ENCODE results near the gene PHACTR1.
"Not testable (repeated sequence)": the region's sequence is repeated elsewhere in the genome, so short reads cannot be mapped to it uniquely, and the experiment has no call there.

Gene PHACTR1

DNA sequence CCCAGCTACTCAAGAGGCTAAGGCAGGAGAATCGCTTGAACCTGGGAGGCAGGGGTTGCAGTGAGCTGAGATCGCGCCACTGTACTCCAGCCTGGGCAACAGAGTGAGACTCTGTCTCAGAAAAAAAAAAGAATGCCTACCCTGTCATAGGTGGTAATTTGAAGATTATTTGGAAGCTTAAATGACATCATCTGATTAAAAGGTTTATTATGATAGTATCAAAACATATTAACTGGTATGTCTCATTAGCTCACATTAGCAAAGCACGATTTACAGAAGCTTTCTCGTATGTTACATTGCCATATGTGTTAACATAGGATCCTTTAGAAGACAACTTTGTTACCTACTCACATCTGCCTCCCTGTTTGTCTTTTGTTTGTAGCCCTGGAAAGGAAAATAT, 443.3 kb downstream of the PHACTR1 start:
- not testable (repeated sequence) for DNase-seq (ENCODE audit: low spot score)

DNA sequence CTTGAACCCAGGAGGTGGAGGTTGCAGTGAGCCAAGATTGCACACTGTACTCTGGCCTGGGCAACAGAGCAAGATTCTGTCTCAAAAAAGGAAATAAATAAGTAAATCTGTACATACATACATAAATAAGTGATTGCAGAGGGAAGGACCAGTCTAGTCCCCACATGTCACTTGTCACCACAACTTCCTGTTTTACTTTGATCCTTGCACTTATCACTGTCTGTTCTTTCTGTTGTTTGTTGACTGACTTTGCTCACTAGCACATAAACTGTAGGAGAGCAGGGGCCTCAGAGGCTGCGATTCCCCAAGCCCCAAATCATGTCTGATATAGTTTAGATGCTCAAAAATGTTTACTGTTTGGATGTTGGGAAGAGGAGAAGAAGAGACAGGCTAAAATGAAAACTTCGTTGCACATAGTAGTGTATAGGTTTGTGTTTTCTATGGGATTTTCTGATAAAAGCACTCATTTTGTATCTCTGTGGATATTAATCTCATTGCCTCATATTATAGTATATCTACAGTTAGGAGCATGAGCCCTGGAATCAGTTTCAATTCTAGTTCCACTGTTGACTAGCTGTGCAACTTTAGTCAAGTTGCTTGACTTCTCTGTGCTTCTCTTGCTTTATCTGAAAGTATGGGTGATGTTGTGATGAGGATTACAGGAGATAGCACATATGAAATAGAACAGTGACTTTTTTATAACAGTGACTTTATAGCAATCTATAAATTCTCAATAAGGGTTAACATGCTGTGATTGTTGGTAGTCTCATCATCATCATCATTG, 446.8 kb downstream of the PHACTR1 start:
- DNase-seq (ENCODE audit: low spot score): no peak

DNA sequence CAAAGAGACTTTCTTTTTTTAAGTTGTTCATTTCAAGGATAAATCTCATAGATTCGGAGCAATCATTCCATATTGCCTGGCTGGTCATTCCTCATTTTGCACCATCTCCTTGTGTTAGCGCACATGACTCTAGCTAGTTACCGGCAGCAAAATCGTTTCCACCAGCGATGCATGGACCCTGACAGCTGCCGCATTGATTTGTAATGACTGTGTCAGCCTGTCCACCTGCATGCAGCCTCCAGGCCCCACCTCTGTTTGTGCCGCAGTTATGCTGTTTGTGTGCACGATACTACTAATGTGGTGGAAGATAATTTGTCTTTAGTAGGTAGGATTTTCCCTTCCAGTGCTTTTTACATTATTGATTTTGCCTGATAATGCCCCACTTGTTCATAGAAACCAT, 447.7 kb downstream of the PHACTR1 start:
- DNase-seq (ENCODE audit: low spot score): no peak

DNA sequence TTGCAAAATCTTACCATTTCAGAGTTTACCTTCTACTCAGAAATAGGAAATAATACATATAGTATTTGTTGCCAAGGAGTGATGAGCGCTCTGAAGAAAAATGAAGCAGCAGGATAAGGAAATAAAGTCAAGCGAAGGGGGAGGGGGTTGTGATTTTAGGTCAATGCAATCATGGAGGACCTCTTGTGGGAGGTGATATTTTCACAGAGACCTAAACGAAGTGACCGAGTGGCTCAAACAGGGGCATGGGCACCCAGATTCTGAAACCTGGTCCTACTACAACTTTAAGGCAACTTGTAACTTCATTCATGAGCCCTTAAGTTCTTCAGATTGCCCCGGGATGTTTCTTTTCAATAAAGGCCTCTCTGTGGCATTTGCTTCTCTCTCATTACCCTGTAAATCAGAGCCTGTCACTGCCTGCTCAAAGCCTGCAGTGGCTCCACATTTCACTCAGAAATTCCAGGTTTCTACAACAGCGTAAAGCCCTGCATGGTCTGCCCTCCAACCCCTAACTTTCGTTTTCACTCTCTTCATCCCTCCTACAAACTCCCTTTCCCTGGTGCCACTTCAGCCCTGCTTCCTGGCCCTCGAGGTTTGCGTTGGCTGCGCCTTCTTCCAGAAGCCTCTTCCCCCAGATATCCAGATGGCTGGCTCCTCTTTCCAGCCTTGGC, 449.1 kb downstream of the PHACTR1 start:
- DNase-seq (ENCODE audit: low spot score): no peak

DNA sequence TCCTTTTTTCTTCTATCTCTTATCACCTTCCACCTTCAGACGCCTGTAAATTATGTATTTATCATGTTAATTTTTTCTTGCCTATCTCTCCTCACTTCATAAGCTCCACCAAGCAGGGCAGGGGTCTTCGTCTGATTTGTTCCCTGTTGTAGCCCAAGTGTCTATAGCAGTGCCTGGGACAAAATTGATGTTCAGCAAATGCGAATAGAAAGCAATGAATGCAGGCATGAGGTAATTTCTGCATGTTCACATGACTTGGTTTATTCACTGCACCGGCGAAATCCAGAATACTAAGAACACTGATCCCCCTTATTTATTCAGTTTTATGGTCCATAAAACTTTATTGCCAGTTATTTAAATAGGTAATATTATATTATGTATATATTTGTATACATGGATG, 449.7 kb downstream of the PHACTR1 start:
- no peak for DNase-seq (ENCODE audit: low spot score)

- DNase-seq (ENCODE audit: low spot score): no peak
Measured at GRCh38 chr6:13166916-13167315, 450.3 kb downstream of the PHACTR1 start.

- no peak for DNase-seq (ENCODE audit: low spot score)
Measured at GRCh38 chr6:13172291-13172690, 455.7 kb downstream of the PHACTR1 start.

- DNase-seq (ENCODE audit: low spot score): no peak
Measured at GRCh38 chr6:13175087-13175486, 458.5 kb downstream of the PHACTR1 start.

GRCh38 chr6:13175759-13176158, 459.2 kb downstream of the PHACTR1 start:
- no peak for DNase-seq (ENCODE audit: low spot score)

DNA sequence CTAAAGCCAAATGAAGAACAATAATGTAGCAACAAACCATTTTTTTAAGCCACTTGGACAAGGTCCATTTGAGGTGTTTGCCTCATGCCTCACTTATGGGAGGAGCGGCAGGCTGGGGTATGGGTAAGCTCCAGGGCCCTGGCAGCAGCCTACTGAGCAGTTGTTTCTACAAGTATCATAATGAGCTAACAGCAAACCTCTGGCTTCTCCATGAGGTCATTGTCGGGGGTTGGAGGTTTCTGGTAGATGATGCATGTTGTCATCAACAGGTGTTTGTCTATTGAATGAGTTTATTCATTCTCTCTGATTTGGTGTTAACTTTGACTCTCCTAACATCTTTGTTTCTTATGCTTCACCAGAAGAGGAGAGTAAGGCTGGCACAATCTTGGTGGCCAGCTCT, 461.1 kb downstream of the PHACTR1 start:
- no peak for DNase-seq (ENCODE audit: low spot score)

DNA sequence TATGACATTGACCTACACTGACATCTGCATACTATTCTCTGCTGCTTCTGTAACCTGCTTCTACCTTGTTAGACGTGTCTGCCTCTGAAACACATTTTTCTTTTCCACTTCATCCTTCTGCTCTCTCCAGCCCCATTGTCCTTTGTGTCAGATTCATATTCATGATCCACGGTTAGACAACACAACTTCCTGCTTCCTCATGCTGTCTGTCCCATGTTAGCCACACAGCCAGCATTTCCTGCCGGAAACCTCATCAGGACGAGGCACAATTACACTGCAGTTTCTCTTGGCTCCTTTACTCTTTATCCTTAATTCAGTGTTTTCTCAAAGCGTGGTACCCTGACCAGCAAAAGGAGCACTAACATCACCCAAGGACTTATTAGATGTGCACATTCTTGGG, 461.5 kb downstream of the PHACTR1 start:
- DNase-seq (ENCODE audit: low spot score): no peak

DNA sequence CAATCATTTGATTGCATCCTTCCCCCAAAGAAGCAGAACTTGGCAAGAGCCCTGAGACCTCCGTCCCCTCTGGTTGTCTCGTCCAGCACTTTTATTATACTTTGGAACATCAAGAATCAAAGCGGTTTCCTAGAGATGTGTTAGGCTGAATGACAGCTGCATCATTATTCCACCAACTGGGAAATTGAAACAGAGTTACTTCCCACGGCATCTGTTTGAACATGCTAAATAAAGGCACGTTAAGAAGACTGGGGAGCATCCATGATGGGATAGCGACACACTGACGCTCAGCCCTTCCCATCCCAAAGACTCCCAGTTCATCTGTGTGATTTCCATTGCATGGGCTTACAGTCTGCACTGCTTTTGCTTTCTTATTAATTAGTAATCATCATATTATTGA, 464.0 kb downstream of the PHACTR1 start:
- no peak for DNase-seq (ENCODE audit: low spot score)

DNA sequence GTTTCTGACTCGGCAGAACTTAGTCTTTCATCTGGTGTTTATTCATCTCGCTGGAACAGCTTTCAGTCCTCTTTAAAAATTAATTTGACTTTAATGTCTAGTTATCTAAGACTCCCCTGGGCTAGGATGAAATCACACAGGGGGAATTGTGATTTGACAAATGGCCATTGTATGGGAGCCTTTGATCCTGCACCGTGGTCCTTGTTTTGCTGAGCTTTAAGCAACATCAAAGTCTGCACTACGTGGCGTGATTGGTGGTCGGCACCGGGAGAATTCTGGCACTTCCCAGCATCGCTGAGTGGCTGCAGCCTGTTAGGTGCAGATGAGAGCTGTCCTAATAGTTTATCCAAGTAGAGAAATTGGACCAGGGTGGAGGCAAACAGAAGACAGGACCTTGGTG, 464.8 kb downstream of the PHACTR1 start:
- DNase-seq (ENCODE audit: low spot score): no peak

GRCh38 chr6:13183415-13184088, 467.0 kb downstream of the PHACTR1 start:
- DNase-seq (ENCODE audit: low spot score): no peak

- no peak for DNase-seq (ENCODE audit: low spot score)
Measured at GRCh38 chr6:13184089-13184468, 467.5 kb downstream of the PHACTR1 start.

DNA sequence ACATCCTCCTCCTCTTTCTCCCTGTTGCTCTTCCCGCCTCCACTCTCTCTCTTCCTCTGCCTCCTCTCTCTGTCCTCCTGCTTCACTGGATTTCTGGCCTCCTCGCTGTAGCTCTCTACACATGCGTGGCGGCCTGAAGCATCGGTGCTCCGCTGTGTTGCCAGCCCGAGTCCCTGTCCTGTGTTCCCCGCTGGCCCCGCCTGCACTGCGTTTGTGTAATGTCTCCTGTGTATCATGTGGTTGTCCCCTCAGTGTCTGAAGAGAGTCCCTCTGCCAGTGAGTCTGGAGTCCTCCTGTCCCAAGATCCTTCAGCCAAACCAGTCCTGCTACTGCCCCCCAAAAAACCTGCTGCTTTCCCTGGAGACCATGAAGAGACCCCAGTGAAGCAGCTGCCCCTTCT, 468.0 kb downstream of the PHACTR1 start:
- no peak for DNase-seq (ENCODE audit: low spot score)

GRCh38 chr6:13186861-13187260, 470.3 kb downstream of the PHACTR1 start:
- DNase-seq (ENCODE audit: low spot score): no peak

DNA sequence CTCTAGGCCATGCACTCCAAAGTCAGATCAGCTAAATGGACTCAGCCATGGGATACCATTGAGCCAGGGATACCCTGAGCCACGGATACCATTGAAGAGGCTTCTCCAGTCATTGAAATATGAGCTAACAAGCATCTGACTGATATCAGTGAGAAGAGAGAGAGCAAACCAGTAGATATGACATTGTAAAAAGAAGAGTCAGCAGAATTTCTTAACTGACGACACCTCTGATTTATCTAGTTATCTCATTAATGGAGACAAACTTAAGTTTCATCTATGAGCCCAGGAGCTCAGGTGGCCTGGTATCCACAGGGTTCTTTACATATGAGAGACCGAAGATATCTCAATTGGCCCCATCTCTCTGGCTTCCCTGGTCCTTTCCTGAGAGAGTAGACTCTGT, 471.1 kb downstream of the PHACTR1 start:
- no peak for DNase-seq (ENCODE audit: low spot score)

DNA sequence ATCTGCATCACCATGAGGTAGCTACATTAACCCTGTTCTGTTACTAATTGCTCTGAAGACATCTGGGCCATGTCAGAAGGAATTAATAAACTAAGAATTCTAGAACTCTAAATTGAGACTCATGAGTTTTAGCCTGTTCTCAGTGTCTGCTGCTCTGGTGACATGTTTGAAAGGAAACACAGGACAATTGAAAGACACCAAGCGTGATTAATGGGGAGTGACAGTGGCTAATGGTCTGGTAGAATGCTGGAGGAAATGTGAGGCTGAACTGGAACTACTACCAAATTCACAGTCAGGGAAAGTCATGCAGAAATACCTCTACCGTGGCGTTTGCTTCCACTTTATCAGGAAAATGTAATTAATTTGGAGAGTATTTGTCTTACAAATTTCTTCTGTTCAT, 471.7 kb downstream of the PHACTR1 start:
- DNase-seq (ENCODE audit: low spot score): no peak

DNA sequence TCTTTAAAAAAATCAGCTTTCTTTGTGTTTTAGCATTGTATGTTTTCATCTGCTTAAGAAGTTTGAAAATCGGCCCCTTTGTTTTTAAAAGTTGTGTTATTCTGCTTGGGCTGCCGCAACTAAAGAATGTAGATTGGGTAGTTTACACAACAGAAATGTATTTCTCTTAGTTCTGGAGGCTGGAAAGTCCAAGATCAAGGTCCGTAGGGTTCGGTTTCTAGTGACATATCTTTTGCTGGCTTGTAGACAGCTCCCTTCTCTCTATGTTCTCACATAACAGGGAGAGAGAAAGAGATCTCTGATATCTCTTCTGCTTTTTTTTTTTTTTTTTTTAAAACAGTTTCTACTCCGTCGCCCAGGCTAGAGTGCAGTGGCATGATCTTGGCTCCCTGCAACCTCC, 473.1 kb downstream of the PHACTR1 start:
- no peak for DNase-seq (ENCODE audit: low spot score)

GRCh38 chr6:13190376-13190775, 473.8 kb downstream of the PHACTR1 start:
- no peak for DNase-seq (ENCODE audit: low spot score)

DNA sequence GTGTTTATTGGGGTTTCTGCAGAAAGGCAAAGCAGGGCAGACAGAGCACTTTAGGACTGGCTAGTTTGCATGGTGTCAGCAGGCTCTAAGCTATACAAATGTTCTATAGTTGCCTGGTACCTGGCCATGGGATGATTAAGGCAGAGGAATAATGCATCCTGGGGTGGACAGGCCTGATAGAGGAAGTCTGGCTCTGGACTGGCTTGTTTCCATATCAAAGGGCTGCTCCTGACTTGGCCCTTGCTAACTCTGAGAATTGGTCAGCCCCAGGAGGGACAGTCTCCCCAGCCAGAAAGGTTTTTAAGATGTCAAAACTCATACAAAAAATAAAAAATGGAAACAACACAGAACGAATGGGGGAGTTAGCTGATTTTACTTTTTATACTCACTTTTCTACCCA, 474.9 kb downstream of the PHACTR1 start:
- no peak for DNase-seq (ENCODE audit: low spot score)

DNA sequence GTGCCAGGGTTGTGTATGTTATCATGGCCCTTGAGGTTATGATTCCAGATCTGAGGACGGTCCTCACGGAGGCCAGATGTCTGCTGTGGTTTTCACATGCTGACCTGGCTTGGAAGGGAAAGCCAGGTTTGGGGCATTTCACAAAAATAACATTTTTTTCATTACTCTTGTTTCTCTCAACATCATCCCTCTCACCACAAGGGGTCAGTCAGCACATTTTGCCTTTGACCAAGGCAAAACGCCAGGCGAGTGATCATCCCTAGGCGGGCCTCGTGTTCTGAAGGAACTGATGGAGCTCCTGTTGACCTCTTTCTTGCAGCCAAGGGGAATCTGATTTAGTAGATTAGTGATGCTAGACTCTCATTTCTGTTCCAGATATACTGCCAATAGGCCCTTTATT, 478.3 kb downstream of the PHACTR1 start:
- DNase-seq (ENCODE audit: low spot score): peak; percentile 55
